MG63 (cell line): Measurements from ENCODE around the gene CCNG2. TPM values are rescaled to one million over a fixed set of nuclear protein-coding genes. Genes with fewer than 3 reads are reported as not detected.

Experiments
- DNase-seq: peaks from one replicate; pipeline ENCODE4 v3.0.0-alpha.2; 2020
- H3K27me3 ChIP-seq: fragments of 250-450 bp; sonication (Bioruptor Pico); 2 replicates; pipeline ENCODE4 v1.5.1; 2020; ENCODE audit warnings: mild to moderate bottlenecking, moderate library complexity
- H3K36me3 ChIP-seq: fragments of 250-450 bp; sonication (Bioruptor Pico); 2 replicates; pipeline ENCODE4 v1.5.1; 2020; ENCODE audit warnings: mild to moderate bottlenecking, moderate library complexity
- H3K4me3 ChIP-seq: fragments of 250-450 bp; sonication (Bioruptor Pico); 2 replicates; pipeline ENCODE4 v1.5.1; 2020; ENCODE audit warnings: mild to moderate bottlenecking, moderate library complexity
- H3K9me3 ChIP-seq: fragments of 250-450 bp; sonication (Bioruptor Pico); 2 replicates; pipeline ENCODE4 v1.5.1; 2020; ENCODE audit warnings: mild to moderate bottlenecking, moderate library complexity
- total RNA-seq: library from RNA; depleted of rRNA; stranded (reverse); fragments of >200 nt; shearing (Covaris generic); gene quantifications from 2 replicates; pipeline ENCODE4 v1.2.3, GENCODE V29; 2014; ENCODE audit warnings: low replicate concordance

CCNG2 gene
- total RNA-seq, 1 experiment from 2014 or later = 10.1 TPM

DNA sequence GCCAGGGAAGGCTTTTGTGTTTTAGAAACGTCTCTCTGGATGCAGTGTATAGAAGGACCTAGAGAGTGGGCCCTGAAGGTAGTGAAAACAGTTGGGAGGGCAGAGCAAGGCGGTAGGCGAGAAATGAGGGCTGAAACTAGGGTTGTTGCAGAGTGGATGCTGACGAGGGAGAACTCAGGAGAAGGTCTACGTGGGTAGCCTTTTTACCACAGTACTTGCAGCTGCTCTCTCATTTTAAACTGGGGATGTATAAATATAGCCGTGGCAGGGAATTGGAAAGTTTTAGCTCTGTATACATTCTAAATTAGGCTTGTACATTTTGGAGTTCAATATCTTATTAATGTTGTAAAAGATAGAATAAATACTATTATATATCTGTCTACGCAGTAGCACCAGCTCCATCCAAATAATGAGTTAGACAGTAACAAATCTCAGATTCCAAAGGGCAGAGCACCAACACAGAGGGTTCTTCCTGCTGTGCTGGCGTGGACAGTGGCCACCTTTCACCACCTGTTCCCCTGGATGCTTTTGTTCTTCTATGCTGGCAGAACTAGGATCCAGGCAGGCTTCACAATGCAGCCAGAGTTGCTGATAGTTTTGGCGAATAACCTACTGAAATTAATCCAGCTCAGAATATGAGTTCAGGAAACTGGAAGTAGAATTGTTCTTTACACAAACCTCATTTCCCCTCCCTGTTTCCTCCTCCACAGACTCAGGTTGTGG, 31.7 kb downstream of the CCNG2 start:
- Histone ChIP-seq H3K36me3 (no peaks in the 10 kb centered on the region), H3K27me3 (no peaks in the 10 kb centered on the region), H3K9me3 (no peaks in the 10 kb centered on the region), H3K4me3 (no peak overlapping the region)
- DNase-seq = no peak

DNA sequence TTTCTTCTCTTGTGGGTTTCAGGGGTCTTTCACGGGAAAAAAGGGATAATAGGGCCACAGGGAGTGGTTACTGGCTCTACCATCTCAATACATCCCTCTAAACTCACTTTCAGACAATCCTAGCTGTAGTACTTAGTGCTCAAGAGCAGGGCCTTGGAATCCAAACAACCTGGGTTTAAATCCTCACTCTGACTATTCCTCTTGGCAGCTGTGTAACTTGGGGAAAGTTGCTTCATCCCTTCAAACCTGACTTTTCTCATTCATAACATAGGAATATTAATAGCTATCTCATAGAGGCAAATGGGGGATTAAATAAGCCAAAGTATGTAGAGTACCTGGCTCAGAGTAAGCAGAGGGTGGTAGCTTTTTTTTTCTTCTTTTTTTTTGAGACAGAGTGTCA, 32.4 kb downstream of the CCNG2 start:
- Histone ChIP-seq H3K27me3 (no peaks in the 10 kb centered on the region), H3K9me3 (no peaks in the 10 kb centered on the region), H3K4me3 (no peak overlapping the region), H3K36me3 (no peaks in the 10 kb centered on the region)
- DNase-seq = no peak

DNA sequence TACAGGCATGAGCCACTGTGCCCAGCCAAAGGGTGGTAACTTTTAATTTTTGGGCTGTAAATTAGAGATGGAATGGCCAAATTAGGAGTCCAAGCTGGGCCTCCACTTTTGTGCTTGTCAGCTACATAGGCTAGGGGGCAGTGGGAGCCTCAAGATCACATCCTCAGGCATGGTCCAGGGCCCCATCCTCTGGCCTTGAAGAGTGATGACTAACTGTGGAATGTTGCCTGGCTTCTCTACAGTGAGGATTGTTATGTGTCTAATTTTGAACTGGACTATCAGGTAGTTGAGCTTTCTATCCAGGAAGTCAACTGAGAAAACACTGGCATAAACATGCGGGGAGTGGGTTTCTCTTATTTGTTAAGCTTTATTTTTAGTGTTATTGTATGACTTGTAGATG, 33.0 kb downstream of the CCNG2 start:
- no peaks in the 10 kb centered on the region for H3K9me3 ChIP-seq
- no peaks in the 10 kb centered on the region for H3K27me3 ChIP-seq
- H3K4me3 ChIP-seq = no peak overlapping the region
- DNase-seq = peak; percentile 17
- H3K36me3 ChIP-seq = no peaks in the 10 kb centered on the region

DNA sequence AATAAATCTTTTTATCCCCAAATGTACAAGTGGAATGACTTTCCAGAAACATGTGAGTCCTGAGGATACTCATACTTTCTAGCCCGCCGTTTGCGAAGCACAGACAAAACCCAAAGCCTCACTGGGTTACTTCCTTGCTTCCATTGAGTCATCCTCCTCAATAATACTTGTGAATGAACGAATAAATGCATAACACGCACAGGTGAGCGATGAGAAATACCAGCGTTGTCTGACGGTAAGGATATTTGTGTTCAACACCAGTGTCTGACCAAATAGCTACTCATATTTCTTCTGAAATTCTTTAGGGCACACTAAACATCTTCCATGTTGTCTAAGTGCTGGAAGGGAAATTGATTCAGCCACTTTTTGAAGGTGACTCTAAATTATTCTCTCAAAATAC, 36.0 kb downstream of the CCNG2 start:
- H3K4me3 ChIP-seq = no peak overlapping the region
- no peaks in the 10 kb centered on the region for H3K9me3 ChIP-seq
- no peak for DNase-seq
- H3K36me3 ChIP-seq = no peaks in the 10 kb centered on the region
- no peaks in the 10 kb centered on the region for H3K27me3 ChIP-seq

DNA sequence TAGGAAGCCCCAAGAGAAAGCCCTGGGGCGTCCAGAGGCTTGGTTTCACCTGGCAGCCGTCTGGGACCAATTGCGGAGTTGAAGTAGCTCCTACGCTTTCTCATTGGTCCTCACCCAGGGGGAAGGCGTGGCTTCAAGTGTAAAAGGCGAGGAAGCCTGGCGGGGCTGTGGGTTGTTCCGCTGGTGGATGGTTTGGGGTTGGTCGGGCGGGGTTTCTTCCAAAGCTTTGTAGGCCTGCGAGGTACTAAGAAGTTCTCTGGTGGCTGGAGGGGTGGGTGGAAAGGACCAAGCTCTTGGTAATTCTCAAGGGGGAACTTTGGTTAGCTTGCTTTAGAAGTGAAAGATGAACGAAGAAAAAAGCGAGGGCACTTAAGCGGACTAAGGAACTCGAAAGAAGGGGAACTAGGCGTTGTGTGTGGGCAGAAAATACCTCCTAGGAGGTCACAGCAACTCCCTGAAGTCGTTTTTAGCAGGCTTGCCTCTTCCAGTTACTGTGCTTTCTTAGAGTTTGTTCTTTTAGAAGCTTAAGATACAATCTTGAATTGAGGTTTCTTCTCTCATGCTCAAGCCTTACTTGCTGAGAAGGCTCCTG, 36.6 kb downstream of the CCNG2 start:
- DNase-seq = no peak
- Histone ChIP-seq H3K4me3 (no peak overlapping the region), H3K36me3 (no peaks in the 10 kb centered on the region), H3K27me3 (no peaks in the 10 kb centered on the region), H3K9me3 (no peaks in the 10 kb centered on the region)

DNA sequence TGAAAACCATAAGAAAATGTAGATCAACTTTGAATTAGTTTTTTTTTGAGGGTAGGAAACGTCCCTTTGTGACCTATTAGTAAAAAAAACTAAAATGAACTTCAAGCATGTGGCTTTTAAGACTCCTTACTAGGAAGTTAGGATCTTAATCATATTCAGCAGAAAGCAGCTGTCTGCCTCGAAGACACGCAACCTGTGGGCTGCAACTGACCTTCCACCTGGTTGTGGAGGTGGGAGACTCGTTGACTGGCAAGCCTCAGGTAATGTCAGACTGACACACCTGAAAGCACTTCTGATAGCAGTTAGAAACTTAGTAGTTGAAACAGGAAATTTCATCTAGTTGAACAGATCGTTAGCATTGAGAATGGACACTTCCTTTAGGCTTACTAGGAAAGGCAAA, 37.4 kb downstream of the CCNG2 start:
- no peaks in the 10 kb centered on the region for H3K36me3 ChIP-seq
- H3K27me3 ChIP-seq = no peaks in the 10 kb centered on the region
- no peak overlapping the region for H3K4me3 ChIP-seq
- no peaks in the 10 kb centered on the region for H3K9me3 ChIP-seq
- DNase-seq = no peak

DNA sequence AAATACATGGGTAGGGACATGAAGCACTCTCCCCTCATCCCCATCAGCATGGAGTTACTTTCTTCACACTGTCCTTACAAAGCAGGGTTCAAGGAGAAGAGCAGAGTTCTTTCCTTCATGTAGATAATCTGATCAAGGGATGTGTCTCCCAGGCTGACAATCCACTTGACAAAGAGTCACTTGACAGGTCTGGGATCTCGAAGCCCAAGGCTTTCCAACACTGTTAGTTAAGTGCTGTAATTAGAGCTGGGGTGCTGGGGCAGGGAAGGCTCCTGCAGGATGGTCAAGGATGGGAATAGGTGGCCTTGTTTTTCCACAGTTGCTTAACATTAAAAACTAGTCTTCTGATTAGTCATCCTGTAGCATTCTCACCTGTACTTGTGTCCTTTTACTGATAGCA, 38.0 kb downstream of the CCNG2 start:
- Histone ChIP-seq H3K36me3 (no peaks in the 10 kb centered on the region), H3K27me3 (no peaks in the 10 kb centered on the region), H3K9me3 (no peaks in the 10 kb centered on the region), H3K4me3 (no peak overlapping the region)
- DNase-seq = no peak

DNA sequence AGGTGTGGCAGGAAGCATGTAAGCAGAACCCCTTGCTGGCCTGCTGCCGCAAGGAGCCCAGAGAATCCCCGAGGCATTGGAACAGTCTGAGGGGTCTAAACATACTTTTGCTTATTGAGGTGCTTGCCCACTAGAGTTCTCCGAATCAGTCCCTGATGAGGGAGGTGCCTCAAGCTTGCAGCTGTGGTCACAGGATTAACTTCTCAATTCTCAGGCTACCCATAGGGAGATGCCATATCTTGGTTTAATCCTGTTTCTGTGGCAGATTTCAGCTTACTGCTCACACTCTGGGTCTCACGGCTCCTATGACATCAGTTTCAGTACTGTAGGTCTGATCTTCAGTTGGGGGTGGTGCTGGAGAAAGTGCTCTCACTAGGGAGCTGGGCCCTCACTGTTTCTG, 39.9 kb downstream of the CCNG2 start:
- no peak overlapping the region for H3K4me3 ChIP-seq
- no peaks in the 10 kb centered on the region for H3K36me3 ChIP-seq
- DNase-seq = no peak
- H3K27me3 ChIP-seq = no peaks in the 10 kb centered on the region
- no peaks in the 10 kb centered on the region for H3K9me3 ChIP-seq

DNA sequence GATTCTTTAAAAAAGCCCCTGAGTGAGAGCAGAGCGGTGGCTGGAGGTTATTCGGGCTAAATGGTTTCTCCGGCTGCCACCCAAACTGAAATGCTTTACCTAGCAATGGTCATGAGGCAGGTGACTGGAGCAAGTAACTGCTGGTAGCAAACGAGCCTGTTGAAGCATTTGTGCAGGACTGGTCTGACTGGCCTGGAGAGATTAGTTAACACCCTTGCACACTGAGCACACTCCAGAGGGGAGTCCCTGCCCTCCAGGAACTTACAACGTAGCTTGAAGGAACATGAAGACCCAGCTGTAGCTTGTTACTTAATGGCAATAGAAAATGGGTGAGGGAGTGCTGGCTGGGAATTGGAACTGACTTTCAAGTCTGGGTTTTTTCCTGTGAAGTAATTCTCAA, 40.4 kb downstream of the CCNG2 start:
- H3K36me3 ChIP-seq = no peaks in the 10 kb centered on the region
- no peak overlapping the region for H3K4me3 ChIP-seq
- H3K27me3 ChIP-seq = no peaks in the 10 kb centered on the region
- DNase-seq = no peak
- no peaks in the 10 kb centered on the region for H3K9me3 ChIP-seq

DNA sequence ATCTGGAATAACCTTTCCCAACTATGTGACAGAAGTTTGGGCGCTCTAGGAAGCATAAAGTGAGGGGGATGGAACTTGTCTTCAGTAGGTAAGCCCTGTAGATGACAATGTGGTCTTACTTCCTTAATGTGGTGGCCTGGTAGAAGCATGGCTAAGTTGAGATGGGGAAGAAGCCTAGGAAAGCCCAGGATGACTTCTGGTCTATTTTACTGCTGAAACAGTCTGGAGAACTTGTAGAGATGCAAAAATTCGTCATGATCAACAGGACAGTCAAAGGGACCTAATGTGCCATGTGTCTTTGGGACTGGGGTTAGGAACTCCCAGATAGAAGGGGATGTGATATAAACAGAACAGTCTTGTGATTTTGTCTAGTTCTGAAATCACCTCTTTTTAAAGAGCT, 40.8 kb downstream of the CCNG2 start:
- Histone ChIP-seq H3K9me3 (no peaks in the 10 kb centered on the region), H3K36me3 (no peaks in the 10 kb centered on the region), H3K4me3 (no peak overlapping the region), H3K27me3 (no peaks in the 10 kb centered on the region)
- no peak for DNase-seq

DNA sequence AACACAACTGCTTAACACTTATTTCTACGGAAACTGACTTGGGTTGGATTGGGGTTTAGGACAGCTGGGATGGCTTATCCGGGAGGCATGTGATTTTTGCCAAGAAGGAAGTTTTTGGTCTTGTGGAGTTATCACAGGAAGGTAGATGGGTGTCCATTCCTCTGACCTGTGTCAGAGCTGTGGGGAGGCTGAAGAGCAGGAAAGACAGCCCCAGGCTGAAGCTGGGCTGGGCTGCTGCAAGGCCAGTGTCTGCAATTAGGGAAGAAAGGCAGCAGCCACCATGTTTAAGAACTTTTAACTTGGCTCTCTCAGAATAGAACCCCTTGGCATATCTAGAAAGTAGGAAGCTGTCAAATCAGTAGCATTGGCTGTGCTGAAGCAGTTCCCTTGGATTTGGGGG, 42.3 kb downstream of the CCNG2 start:
- DNase-seq = no peak

DNA sequence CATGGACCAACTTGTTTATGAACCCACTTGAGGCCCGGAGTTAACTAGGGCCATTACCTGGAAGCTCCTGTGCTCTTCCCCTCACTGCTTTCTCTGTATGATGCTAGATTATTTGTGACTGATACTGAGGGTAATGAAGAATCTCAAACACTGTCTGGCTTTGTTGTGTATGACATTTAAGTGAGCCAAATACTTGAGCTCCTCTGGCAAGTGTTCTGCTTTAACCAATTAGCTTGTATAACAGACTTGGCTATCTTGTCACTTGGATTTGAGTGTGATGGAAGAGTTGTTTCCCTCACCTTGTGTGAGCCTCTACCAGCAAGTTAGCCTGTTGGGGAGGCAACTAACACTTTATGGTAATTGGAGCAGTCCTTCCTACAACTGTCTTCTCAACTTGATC, 42.7 kb downstream of the CCNG2 start:
- Histone ChIP-seq H3K9me3 (no peaks in the 10 kb centered on the region), H3K27me3 (no peaks in the 10 kb centered on the region), H3K36me3 (no peaks in the 10 kb centered on the region), H3K4me3 (no peak overlapping the region)
- no peak for DNase-seq

More for the DNA sequence above, 42.3 kb downstream of the CCNG2 start:
- Histone ChIP-seq H3K36me3 (no peaks in the 10 kb centered on the region), H3K9me3 (no peaks in the 10 kb centered on the region), H3K27me3 (no peaks in the 10 kb centered on the region), H3K4me3 (no peak overlapping the region)

DNA sequence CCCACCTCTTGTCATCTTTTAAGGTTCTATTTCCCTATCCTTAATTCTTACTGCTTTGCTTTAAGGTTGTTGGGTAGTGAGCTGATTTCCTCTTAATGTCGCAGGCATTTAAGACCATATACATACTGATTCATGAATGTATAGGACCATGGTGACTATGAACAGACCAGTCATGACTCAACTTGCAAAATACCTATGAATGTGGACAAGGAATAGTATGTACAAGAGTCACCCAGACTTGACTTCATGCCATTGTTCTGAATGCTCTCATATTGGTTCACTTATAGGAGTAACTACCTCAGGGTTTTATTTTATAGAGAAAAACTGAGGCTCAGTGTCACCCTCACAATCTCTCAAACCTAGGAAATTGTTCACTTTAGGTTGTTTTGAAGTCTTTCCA, 44.3 kb downstream of the CCNG2 start:
- Histone ChIP-seq H3K4me3 (no peak overlapping the region), H3K9me3 (no peaks in the 10 kb centered on the region), H3K27me3 (no peaks in the 10 kb centered on the region), H3K36me3 (no peaks in the 10 kb centered on the region)
- no peak for DNase-seq

DNA sequence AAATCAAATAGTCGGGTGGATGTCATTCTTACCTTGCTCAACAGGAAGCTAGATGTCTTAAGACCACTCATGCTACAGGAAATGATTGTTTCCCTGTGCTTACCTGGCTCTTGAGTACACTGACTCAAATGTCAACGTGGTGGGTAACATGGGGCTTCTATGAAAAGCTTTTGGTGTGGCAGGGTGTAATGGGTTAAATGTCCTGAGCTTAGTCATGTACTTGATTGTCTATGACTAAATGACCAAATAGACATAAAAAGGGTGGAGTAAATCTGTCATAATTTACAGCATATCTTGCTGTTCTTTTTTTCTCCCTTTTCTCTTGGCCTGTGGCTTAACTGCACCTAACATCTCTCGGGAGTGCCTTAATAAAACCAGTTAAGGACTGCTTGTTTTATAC, 44.9 kb downstream of the CCNG2 start:
- Histone ChIP-seq H3K27me3 (no peaks in the 10 kb centered on the region), H3K9me3 (no peaks in the 10 kb centered on the region), H3K36me3 (no peaks in the 10 kb centered on the region), H3K4me3 (no peak overlapping the region)
- no peak for DNase-seq

DNA sequence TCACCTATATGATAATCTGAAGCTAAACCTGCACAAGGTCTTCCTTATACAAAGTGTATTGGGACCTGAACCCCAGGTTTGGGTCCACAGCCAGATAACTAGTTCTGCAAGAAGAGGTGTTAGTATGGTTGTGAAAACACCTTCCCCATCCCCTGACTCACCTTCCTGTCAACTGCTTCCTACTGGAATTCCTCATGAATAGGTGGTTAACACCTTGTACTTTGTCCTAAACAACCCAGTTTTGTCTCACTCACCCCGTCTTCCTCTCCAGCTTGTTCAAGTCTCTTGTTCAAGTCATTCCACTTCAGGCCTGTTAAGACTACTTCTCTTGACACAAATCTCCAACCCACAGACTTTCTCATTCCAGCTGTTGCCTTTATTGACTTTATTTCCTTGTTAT, 45.5 kb downstream of the CCNG2 start:
- DNase-seq = no peak
- no peaks in the 10 kb centered on the region for H3K36me3 ChIP-seq
- no peak overlapping the region for H3K4me3 ChIP-seq
- H3K9me3 ChIP-seq = no peaks in the 10 kb centered on the region
- H3K27me3 ChIP-seq = no peaks in the 10 kb centered on the region

DNA sequence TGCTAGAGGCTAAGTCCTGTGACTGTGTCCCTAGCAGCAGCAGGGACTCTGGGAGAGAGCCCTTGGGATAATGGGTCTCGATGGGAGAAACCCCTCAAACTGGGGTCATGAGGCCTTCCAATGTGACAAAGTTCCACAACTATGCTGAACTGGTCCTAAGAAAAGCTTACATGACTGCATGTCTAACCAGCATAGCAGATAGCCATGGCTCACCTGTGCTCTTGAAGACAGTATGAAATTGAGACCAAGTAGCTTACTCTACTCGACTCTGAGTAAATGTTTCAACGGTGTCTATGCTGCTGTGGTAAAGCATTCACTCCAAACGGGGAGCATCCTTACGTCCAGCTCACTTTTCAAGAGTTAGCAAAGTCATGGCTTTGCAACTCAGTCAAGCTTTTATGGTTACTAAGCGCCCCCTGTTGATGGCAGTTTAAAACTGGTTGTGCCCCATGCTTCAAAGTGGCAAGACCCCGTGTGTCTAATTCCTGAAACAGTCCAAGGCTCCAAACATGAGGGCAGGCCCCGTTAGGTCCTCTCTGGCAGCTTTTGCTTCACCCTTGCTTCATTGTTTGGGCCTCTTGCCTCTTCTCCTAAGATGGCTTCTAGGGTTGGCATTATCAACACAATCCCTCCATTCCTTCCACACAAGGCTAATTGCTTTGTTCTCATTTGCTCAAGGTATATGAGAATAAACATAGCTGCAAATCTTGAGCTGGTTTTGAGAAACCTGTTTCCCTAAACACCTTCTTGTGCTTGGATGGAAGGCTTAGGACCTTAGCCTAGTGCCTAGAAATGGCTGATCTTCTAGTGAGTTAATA, 46.6 kb downstream of the CCNG2 start:
- Histone ChIP-seq H3K36me3 (no peaks in the 10 kb centered on the region), H3K27me3 (no peaks in the 10 kb centered on the region), H3K9me3 (no peaks in the 10 kb centered on the region), H3K4me3 (no peak overlapping the region)
- DNase-seq = peak; percentile 28

DNA sequence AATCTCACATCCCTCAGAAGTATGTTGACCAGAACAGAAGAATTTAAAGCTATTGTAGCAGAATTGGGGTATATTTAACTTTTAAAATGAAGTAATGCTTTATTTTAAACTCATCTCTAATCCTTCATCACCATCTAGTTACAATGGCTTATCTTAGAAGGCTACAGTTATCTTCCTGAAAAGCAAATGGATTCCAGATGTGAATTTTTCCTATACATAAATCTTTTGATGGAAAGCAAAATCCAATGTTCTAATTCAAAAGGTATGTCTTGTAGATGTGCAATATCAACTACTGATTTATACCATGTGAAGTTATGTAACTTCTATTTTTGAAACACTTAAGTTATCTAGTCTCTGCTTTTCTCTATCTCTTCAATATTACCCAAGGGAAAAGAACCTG, 47.6 kb downstream of the CCNG2 start:
- H3K36me3 ChIP-seq = no peaks in the 10 kb centered on the region
- no peaks in the 10 kb centered on the region for H3K27me3 ChIP-seq
- no peak for DNase-seq

DNA sequence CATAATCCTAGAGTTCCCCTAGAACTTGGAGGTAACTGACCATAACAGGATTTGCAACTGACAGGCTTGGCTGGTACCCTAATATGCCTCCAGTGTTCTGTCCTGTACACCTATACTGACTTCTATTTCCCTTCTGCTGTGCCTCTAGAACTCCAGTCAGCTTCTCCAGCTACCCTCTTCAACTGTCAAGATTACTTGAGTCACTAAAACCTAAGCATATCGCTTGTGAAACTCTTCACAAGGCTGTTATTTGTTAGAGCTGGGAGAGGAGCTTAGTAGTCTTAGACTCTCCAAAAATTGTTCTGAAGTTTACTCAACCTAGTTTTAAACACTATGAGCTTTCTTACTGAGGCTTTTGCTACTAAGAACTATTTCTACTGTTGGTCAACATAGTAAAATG, 52.0 kb downstream of the CCNG2 start:
- Histone ChIP-seq H3K36me3 (no peaks in the 10 kb centered on the region), H3K27me3 (no peaks in the 10 kb centered on the region), H3K4me3 (no peak overlapping the region), H3K9me3 (no peaks in the 10 kb centered on the region)
- no peak for DNase-seq

More for the DNA sequence above, 47.6 kb downstream of the CCNG2 start:
- no peak overlapping the region for H3K4me3 ChIP-seq
- H3K9me3 ChIP-seq = no peaks in the 10 kb centered on the region
